HG03064 (cell line): ENCODE measurements around the gene CYBRD1.
A peak's percentile ranks its signal among the peaks of the same experiment; 100 is the strongest.
"Not testable (repeated sequence)": the region's sequence is repeated elsewhere in the genome, so short reads cannot be mapped to it uniquely, and the experiment has no call there.

ENCODE experiments used
- ATAC-seq: cut with Tn5 transposase; IDR thresholded peaks from one replicate; pipeline ENCODE4 v1.9.1; 2021; ENCODE audit warnings: low read depth; ENCODE audit not compliant: unreplicated experiment

The CYBRD1 gene

DNA sequence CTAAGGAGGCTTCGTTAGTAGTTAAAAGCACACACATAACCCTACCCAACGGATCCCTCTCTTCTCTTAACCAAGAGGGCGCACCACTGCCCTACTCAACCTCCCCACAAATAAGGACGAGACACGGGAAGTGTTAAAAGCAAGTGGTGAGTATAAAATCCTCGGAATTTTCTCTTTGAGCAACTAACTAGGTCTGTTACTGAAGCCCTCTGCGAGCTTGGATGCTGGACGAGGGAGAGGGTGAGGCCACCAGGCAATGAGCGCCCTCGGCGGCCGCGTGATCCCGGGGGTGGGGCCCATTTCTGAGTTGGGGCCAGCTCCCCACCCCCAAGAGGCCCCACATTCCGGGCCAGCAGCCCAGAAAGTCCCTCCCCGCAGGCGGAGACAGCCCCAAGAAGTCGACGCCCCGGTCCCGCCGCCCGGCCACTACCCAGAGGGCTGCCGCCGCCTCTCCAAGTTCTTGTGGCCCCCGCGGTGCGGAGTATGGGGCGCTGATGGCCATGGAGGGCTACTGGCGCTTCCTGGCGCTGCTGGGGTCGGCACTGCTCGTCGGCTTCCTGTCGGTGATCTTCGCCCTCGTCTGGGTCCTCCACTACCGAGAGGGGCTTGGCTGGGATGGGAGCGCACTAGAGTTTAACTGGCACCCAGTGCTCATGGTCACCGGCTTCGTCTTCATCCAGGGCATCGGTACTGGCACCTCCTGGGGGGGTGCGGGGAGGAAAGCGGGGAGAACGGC, at the start of gene CYBRD1:
Gene CYBRD1 (plus strand): TSS at position 423 of the 736 bp plus-strand sequence. CDS start 72 bp downstream, at position 495.
- peak; percentile 54 for ATAC-seq

DNA sequence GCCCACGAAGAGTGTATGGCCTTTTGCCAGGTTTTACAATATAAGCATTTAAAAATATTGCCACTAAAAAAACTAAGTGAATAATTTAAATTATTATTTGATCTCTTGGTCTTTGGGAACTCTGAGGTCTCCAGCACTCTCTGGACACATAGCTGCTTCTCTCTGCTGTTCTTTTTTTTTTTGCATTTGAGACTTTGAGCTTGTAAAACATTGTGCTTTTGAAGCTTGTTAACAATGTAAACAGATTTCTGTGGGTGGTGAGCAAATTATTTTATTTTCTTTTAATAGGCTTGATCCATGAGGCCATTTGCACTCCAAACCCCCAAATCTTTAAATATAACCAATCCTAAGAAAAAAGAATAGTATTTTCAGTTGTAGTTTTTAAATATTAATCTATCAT, 46.3 kb upstream of the CYBRD1 start:
- no peak for ATAC-seq

DNA sequence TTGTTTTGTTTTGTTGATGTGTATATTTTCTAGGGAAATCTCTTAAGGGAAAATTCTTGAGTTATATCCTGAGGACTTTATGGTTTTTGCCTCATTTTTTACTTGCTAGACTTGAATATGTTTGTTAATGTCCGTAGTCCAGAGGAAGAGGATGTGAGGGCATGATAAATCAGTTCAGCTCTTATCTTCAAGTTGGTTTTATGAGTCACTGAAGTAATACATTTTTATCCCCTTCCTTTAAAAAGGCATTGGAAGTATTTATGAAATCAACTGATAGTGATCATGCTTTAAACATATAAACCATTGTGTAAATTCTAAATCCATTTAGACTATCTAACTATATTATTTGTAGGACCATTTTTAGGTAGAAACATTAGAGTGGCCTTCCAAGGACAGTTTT, 43.9 kb upstream of the CYBRD1 start:
- no peak for ATAC-seq

DNA sequence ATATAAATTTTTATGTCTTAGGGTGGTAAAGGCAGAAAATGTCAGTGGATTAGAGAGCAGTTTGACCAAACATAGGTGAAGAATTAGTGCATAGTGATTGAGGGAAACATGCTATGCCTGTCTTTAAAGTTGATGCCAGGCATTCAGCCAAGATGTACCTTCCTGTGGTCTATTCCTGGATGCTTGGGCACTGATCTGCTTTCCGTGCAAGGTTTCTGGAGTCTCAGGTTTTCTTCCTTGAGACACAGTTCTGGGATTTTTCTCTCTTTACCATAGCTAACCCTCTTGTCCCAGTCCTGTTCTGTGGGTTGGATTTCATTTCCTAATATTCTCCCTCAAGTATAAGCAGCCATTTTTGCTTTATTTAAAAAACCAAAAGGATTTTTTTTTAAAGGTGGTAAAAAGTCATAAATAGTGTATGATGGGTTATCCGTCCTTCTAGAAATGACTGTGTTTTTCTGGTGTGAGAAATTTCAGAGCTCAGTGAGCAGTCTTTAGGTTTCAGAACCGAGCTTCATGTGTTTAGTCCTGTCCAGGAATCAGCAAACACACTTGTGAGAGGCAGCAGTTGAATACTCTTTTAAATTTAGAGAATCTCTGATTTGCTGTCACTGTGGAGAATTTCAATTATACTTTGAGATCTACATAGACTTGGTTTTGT, 43.0 kb upstream of the CYBRD1 start:
- ATAC-seq = peak; percentile 77

DNA sequence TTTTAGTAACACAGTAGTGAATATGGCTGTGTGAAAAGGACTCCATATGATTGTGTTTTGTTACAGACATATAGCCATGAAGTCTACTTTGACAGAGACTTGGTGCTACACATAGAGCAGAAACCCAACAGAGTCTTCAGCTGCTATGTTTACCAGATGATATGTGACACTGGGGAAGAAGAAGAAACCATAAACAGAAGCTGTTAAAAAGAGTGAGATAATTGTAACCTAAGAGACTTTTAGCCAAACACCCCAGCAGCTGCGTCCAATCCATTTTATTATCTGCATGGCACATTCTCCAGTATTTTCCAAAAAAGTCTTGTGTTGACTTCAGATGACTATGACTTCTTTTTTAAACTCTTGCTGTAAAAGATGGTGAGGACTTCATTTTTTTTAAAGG, 41.4 kb upstream of the CYBRD1 start:
- ATAC-seq = no peak

DNA sequence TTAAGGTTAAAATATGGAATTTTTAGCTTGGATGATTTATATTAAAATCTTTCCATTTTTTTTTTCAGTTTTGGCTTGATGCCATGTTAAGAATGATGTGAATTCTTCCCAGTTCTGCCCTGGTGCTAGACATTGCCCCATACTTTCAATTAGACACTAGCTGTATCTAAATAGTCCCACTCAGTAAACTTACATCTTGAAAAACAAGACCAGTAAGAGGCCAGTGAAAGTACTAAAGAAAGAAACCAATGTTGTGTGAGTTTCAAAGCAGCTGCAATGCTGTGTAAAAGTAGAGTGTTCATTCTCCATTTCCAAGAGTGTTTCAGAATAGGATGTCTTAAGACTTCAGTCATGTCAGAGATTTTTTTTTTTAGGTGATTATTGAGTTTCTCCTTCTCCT, 40.0 kb upstream of the CYBRD1 start:
- no peak for ATAC-seq

GRCh38 chr2:171482877-171483276, 39.4 kb upstream of the CYBRD1 start:
- no peak for ATAC-seq

GRCh38 chr2:171483793-171484192, 38.5 kb upstream of the CYBRD1 start:
- no peak for ATAC-seq

DNA sequence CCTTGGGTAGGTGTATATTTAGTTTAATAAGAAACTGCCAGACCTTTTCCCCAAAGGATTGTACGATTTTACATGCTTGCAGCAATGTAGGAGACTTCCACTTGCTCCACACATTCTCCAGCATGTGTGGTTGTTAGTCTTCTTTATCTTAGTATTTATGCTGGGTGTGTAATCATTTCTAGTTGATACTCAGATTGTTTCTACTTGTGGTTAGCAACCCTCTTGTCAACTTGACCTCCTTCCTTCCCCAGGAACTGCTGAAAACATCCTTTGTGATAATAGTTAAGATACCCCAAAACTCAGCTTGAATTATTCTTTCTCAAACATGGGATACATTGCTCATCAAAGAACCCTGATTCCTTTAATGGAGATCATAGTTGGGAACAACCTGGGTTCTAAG, 37.2 kb upstream of the CYBRD1 start:
- ATAC-seq = no peak

DNA sequence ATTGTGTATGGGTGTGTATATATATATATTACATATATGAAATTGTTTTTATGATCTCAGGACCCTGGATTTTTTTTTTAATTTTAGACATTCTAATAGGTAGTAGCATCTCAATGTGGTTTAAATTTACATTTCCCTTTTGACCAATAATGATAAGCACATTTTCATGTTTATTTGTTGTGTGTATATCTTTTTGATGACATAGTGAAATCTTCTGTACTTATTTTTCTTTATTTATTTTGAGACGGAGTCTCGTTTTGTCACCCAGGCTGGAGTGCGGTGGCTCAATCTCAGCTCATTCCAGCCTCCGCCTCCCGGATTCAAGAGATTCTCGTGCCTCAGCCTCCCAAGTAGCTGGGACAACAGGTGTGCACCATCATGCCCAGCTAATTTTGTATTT, 35.1 kb upstream of the CYBRD1 start:
- no peak for ATAC-seq

- ATAC-seq = no peak
These were observed 34.4 kb upstream of the CYBRD1 start for GRCh38 chr2:171487803-171488259.

DNA sequence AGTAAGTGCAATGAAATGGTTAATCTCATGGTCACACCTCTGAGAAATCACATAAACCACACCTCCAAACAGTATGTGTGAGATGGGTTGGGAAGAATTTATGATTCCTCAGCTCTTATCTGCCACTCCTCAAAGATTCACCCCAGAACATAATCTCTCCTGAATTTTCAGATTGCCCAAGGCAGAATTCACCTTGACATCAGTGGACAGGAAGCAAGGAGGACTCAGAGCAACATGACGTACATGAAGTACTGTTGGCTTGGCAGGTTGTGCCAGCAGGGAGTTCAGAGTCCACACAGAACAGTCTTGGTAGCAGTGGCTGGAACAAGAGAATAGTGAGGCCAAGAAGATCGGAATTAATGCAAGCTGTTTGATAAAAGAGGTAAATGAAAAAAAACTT, 31.7 kb upstream of the CYBRD1 start:
- no peak for ATAC-seq

GRCh38 chr2:171491292-171491691, 31.0 kb upstream of the CYBRD1 start:
- ATAC-seq = no peak

DNA sequence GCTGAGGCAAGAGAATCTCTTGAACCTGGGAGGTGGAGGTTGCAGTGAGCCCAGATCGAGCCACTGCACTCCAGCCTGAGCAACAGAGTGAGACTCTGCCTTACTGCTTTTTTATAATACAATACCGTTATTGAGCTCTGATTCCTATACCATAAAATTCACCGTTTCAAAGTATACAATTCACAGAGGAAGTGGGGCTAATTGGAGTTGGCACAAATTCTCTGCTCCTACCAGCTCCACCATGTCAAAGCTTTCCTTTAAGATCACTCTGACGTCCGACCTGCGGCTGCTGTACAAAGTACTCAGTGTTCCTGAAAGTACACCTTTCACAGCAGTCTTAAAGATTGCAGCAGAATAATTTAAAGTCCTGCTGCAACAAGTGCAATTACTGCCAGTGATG, 29.6 kb upstream of the CYBRD1 start:
- no peak for ATAC-seq

DNA sequence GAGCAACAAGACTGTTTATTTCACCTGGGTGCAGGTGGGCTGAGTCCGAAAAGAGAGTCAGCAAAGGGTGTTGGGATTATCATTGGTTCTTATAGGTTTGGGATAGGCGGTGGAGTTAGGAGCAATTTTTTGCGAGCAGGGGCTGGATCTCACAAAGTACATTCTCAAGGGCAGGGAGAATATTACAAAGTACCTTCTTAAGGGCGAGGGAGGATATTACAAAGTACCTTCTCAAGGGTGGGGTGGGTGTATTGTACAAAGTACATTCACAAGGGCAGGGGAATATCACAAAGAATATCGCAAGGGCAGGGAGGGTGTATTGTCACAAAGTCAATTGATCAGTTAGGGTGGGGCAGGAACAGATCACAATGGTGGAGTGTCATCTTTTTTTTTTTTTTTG, 24.6 kb upstream of the CYBRD1 start:
- not testable (repeated sequence) for ATAC-seq

- no peak for ATAC-seq
These were observed 16.9 kb upstream of the CYBRD1 start for GRCh38 chr2:171505374-171505773.

DNA sequence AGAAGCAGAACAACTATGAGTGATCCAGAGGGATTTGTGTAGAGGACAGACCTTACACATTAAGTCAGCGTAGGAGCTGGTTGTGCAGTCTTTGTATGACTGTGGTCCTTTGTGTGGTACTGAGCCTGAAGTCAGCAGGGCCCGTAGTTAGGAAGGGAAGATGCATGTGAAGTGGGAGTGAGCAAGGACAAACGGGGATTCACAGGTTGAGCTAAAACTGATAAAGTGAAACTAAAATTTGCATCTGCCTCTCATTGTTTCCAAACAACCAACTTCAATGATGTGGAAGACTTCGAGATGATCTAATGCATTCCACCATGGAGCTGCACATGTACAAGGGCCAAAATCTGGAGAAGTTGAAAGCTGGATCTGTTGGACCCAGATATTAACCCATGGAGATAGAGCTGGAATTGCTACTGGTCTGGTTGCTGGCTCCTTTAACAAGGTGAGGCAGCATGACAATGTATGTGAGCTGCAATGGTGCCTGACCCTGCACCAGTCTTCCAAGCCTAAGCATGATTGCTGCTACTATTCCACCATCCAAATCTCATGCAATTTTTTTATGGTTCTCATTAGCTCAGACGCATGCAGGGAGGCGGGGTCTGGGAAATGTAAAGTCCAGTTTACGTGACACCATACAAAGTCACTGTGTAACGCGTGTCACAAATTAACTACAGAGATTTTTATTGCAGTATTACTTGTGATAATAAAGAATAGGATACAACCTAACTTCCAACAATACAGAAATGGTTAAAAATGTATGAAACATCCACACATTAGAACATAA, 12.1 kb upstream of the CYBRD1 start:
- peak; percentile 49 for ATAC-seq

GRCh38 chr2:171512014-171512413, 10.3 kb upstream of the CYBRD1 start:
- no peak for ATAC-seq

DNA sequence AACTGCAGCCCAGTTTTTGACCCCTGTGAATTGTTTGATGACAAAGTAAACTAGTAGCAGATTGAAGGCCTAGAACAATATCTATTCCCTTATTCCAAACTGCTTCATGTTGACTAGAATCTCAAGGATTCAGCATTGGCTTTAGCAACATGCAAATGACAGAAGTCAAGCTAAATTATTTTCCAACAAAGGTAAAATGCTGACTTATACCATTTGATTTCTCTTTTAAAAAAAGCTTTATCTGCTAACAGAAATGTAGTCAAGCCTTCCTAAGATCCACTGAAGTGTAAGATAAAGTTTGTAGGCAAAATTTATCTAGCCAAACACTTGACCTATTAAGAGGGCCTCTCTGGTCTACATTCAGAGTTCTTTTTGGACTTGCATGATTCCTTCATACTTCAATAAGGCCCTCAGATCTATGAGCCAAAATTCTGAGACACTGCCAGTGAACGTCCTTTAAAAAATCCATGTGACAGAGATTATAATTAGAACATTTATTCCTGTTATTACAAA, 9.5 kb upstream of the CYBRD1 start:
- no peak for ATAC-seq

DNA sequence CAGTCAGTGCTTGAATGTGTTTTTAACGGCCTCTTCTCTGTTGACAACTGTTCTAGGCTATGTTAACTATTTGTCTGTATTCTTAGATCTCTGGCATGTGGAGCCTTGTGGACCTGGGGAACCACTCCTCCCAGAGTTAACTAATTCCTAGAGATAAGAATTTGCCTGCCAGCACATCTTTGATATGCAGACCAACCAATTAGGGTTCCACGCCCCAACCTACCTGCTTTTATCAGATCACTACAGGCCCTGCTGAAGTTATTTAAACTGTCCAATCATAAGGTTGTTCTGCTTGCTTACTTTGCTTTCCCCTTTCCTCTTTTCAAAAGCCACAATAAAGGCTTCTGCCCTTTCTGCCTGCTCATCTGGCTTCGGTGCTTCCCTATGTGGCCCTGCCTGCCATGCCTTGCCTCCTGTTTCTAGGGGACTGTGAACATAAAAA, 8.5 kb upstream of the CYBRD1 start:
- ATAC-seq = no peak

DNA sequence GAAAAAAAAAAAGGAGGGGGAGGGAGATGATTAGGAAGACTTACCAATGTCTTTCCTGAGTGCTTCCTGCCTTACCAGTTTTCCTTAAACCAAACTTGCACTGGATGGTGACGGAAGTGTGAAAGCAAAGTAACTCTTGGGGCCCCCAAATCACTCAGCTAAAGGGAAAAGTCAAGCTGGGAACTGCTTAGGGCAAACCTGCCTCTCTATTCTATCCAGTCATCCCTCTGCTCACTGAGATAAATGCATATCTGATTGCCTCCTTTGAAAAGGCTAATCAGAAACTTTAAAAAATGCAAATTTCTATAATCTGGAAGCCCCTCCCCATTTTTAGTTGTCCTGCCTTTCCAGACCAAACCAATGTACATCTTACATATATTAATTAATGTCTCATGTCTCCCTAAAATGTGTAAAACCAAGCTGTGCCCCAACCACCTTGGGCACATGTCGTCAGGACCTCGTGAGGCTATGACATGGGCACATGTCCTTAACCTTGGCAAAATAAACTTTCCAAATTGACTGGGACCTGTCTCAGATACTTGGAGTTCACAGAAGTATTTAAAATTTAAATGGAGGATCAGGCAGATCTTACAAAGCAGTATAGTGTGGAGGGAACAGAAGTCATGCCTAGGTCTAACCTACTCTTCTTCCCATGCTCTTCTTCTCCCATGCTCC, 7.2 kb upstream of the CYBRD1 start:
- ATAC-seq = no peak
